NCI-H2227 (cell line): ENCODE results near the gene ZC3H6.
"Not testable (repeated sequence)": the region's sequence is repeated elsewhere in the genome, so short reads cannot be mapped to it uniquely, and the experiment has no call there.

ENCODE experiments used
- DNase-seq: peaks from one replicate; lab custom pipeline; 2025; ENCODE audit not compliant: unreplicated experiment; lab: John Stamatoyannopoulos, UW

The ZC3H6 gene

GRCh38 chr2:112277596-112278220, 2.3 kb downstream of the ZC3H6 start:
- DNase-seq: no peak

DNA sequence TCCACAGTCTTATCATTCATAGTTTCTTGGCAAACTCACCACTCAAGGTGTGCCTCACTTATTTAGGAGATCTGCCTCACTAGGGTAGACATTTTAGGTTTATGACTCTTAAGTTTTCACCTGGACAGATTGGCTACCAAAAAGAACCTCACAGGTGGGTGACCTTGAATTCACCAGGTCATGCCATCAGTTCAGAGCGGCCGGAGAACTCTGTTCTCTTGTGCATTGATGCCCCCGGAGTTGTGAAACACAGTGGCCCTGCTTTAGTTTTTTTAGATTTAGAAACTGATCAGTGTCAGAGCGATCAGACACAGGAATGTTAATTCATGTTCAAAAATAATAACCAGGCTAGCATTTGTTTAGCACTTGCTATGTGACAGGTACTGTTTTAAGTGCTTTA, 6.7 kb downstream of the ZC3H6 start:
- DNase-seq: not testable (repeated sequence)

DNA sequence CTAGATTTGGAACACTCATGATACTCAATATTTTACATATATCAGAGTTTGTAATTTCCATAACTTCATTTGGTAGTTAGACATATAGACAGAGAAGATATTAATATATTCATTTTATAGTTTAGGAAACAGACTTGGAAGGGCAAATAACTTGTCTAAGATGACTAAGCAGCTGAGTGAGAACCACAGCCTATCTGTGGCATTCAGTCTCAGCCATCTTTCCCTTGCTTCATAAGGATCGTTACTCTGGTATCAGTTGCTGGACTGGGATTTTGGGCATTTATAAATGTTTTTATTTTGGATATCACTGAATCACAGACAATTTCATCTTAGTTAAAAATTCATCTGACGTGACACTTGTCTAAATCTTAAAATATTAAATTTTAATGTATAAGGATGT, 8.1 kb downstream of the ZC3H6 start:
- DNase-seq: not testable (repeated sequence)

DNA sequence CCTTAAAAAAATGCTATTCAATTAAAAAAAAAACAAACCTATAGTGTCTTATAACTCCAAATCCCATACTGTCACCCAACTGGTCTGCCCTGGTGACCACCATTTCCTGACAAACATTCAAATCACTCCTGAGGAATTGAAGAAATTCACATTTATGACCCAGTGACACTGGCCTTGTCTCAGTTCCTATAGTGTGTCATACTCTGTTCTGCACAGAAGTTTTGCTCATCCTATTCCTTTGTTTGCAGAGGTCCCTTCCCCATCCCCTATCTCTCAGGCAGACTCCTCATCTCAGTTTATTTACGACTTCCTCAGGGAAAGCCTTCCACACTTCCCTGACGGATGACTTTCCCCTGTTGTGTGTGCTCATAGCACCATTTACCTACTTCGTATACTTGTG, 14.7 kb downstream of the ZC3H6 start:
- no peak for DNase-seq

GRCh38 chr2:112290648-112291047, 15.3 kb downstream of the ZC3H6 start:
- DNase-seq: no peak

DNA sequence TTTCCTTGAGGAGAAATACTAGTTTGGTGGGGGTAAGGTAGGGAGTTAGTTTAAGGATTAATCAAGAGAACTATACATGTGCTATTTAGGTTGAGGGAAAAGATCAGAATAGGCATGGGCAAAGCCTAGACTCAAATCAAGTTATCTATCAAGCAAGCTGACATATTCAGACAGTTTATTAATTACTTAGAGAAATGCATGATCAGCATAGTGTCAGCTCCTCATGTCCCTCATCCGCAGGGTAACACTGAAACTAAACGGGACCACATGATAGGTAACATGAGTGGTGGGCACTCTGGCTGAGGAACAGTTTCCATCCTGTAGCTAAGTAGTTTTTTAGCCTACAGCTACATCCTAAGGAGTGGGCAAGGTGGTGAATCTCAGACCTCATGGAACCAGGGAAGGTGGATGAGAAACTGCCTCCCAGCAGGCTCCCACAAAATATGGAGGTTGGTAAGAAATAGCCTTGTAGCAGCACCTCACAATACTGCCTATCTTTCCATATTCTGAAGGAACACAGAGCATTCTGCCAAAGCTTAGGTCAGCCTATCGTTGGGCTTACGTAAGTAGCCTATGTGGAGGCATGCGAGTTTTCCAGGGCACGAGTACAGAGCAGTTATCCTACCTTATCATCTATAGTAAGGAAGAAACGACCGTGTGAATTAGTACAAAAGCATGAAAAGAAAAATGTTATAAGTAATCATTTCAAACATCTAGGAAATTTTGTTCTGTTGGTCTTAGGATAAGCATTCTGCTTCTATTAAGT, 18.4 kb downstream of the ZC3H6 start:
- no peak for DNase-seq

- DNase-seq: no peak
Observed at GRCh38 chr2:112295407-112296078, 20.1 kb downstream of the ZC3H6 start.

GRCh38 chr2:112296407-112296806, 21.0 kb downstream of the ZC3H6 start:
- DNase-seq: no peak

- DNase-seq: no peak
Observed at GRCh38 chr2:112301171-112301584, 25.8 kb downstream of the ZC3H6 start.

GRCh38 chr2:112301973-112302372, 26.6 kb downstream of the ZC3H6 start:
- no peak for DNase-seq

- DNase-seq: no peak
Observed at GRCh38 chr2:112304298-112304941, 29.0 kb downstream of the ZC3H6 start.

- DNase-seq: no peak
Observed at GRCh38 chr2:112305132-112305531, 29.7 kb downstream of the ZC3H6 start.

GRCh38 chr2:112310906-112311305, 35.5 kb downstream of the ZC3H6 start:
- DNase-seq: no peak

DNA sequence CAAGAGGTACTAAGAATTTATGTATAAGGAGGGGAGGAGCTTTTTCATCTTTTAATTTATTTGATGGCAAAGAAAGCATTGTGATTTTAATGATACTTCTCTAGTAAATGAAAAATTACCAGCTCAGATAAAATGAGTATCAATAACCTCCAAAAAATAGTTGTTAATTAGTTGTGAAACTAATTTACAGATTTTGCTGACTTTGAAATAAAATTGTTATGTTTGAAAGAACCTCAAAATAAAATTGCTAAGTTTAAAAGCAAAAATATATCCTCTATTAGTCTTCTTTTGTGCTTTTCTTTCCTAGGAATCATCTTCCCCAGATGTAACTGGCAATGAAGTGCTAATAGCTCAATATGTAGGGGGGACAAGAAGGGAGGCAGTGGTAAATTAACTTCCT, 36.5 kb downstream of the ZC3H6 start:
- DNase-seq: no peak

GRCh38 chr2:112312821-112313220, 37.4 kb downstream of the ZC3H6 start:
- DNase-seq: no peak

- DNase-seq: no peak
Observed at GRCh38 chr2:112314856-112315255, 39.5 kb downstream of the ZC3H6 start.

GRCh38 chr2:112317303-112318158, 42.1 kb downstream of the ZC3H6 start:
- no peak for DNase-seq

GRCh38 chr2:112318515-112318914, 43.1 kb downstream of the ZC3H6 start:
- no peak for DNase-seq

- DNase-seq: no peak
Observed at GRCh38 chr2:112321375-112322320, 46.3 kb downstream of the ZC3H6 start.

GRCh38 chr2:112322919-112323318, 47.5 kb downstream of the ZC3H6 start:
- no peak for DNase-seq
